Peyer's patch (tissue), 4 donors: ENCODE results near the gene SLC25A40. TPM values are rescaled to one million over a fixed set of nuclear protein-coding genes. Genes with fewer than 3 reads are reported as not detected.
A peak's percentile ranks its signal among the peaks of the same experiment; 100 is the strongest.
"Not testable (repeated sequence)": the region's sequence is repeated elsewhere in the genome, so short reads cannot be mapped to it uniquely, and the experiment has no call there.

Source experiments
- DNase-seq, 3 donors: peaks; one replicate each; pipeline ENCODE4 v3.0.0-alpha.2; 2017 to 2019
- H3K27ac ChIP-seq, 4 donors: fragments of 200-600 bp; sonication (generic); one replicate each; pipeline ENCODE4 v1.5.1; 2016 to 2019
- H3K27me3 ChIP-seq, 2 donors: fragments of 200-600 bp; sonication (generic); one replicate each; pipeline ENCODE4 v1.5.1; 2019
- H3K36me3 ChIP-seq, 3 donors: fragments of 200-600 bp; sonication (generic); one replicate each; pipeline ENCODE4 v1.5.1; 2016 to 2019
- H3K4me1 ChIP-seq, 4 donors: fragments of 200-600 bp; sonication (generic); one replicate each; pipeline ENCODE4 v1.5.1; 2016 to 2019
- H3K4me3 ChIP-seq, 4 donors: fragments of 200-600 bp; sonication (generic); 1 replicate in 3 of 4; 2 replicates in 1 of 4; pipeline ENCODE4 v1.5.1; 2016 to 2019; ENCODE audit warnings: mild to moderate bottlenecking in 1 of 4
- H3K9me3 ChIP-seq, 4 donors: fragments of 200-600 bp; sonication (generic); one replicate each; pipeline ENCODE4 v1.5.1; 2016 to 2019; ENCODE audit warnings: mild to moderate bottlenecking in 1 of 4
- POLR2A ChIP-seq, 2 donors: fragments of 450-650 bp; IDR thresholded peaks; one replicate each; pipeline ENCODE4 v1.5.1; 2017; ENCODE audit warnings: antibody characterized with exemption in 2 of 2, mild to moderate bottlenecking in 2 of 2, moderate library complexity in 2 of 2
- total RNA-seq, 4 donors: library from RNA; depleted of rRNA; stranded (reverse); fragments of >200 nt; gene quantifications; one replicate each; pipeline ENCODE4 v1.1.0, GENCODE V29; 2016
- TF ChIP-seq, protein P1 (sequence below), 6 experiments: fragments of 450-650 bp in 4 of 6; fragments of 200-600 bp in 2 of 6; sonication (generic) in 1 of 6; IDR thresholded peaks; one replicate each; pipeline ENCODE4 v1.5.1; 2017 to 2019; ENCODE audit warnings: antibody characterized with exemption in 6 of 6, mild to moderate bottlenecking in 3 of 6, moderate library complexity in 1 of 6

The SLC25A40 gene, protein sequence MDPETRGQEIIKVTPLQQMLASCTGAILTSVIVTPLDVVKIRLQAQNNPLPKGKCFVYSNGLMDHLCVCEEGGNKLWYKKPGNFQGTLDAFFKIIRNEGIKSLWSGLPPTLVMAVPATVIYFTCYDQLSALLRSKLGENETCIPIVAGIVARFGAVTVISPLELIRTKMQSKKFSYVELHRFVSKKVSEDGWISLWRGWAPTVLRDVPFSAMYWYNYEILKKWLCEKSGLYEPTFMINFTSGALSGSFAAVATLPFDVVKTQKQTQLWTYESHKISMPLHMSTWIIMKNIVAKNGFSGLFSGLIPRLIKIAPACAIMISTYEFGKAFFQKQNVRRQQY
- 10 to 100 TPM; 17.8 to 23.9 (median 20.7) TPM for total RNA-seq

DNA sequence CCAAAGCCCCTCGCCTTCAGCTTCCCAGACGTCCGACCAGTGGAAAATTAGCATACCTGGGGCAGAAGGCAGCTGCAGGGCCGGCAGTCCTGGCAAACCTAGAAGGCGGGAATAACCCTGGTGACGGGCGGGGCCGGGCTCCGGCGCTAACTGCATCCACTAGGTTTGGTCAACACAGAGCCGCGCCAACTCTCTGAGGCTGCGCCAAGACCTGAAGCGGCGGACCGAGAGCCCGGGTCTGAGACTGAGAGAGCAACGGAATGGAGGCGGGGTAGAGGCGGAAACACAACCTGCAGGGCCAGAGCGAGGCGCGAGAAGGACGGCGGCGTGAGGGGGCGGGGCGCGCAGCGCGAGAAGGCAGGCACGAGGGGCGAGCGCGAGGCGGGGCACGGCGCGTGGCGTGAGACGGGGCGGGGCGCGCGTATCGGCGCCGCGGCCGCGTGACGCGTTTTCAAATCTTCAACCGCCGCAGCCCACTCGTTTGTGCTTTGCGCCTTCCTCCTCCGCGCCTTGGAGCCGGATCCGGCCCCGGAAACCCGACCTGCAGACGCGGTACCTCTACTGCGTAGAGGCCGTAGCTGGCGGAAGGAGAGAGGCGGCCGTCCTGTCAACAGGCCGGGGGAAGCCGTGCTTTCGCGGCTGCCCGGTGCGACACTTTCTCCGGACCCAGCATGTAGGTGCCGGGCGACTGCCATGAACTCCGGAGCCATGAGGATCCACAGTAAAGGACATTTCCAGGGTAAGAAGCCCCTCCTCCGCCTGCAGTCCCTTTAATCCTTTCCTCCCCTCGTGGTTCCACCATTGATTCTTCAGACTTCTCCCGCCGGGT is at the start of gene SLC25A40, which contains the start of gene DBF4:
SLC25A40 (minus strand) TSS at position 321 of the 829 bp plus-strand sequence. CDS start 17,633 bp downstream, outside the sequence.
DBF4 (plus strand) TSS at position 454 of the 829 bp plus-strand sequence; CDS start at position 694, 240 bp downstream.
- H3K4me1 ChIP-seq = peaks cover 0 to 10% (median 0%) of the 10 kb centered on the region in 4 donors
- H3K36me3 ChIP-seq = no peaks in the 10 kb centered on the region
- no peaks in the 10 kb centered on the region for H3K9me3 ChIP-seq
- H3K4me3 ChIP-seq = peak within 1 kb of the TSS; percentile 73 to 97 (median 86)
- peak; percentile 93 to 99 (median 98) for DNase-seq
- H3K27ac ChIP-seq = peak within 1 kb of the TSS; percentile 94 to 97 (median 96)
- no peaks in the 10 kb centered on the region for H3K27me3 ChIP-seq
- TF ChIP-seq POLR2A (IDR thresholded peaks at IDR 0.05) = peak in 1 of 2 donors; percentile 71
- TF ChIP-seq, protein P1, sequence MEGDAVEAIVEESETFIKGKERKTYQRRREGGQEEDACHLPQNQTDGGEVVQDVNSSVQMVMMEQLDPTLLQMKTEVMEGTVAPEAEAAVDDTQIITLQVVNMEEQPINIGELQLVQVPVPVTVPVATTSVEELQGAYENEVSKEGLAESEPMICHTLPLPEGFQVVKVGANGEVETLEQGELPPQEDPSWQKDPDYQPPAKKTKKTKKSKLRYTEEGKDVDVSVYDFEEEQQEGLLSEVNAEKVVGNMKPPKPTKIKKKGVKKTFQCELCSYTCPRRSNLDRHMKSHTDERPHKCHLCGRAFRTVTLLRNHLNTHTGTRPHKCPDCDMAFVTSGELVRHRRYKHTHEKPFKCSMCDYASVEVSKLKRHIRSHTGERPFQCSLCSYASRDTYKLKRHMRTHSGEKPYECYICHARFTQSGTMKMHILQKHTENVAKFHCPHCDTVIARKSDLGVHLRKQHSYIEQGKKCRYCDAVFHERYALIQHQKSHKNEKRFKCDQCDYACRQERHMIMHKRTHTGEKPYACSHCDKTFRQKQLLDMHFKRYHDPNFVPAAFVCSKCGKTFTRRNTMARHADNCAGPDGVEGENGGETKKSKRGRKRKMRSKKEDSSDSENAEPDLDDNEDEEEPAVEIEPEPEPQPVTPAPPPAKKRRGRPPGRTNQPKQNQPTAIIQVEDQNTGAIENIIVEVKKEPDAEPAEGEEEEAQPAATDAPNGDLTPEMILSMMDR (IDR thresholded peaks at IDR 0.05) = peak in 1 of 6 experiments; percentile 13

- not testable (repeated sequence) for DNase-seq, H3K9me3 ChIP-seq, H3K36me3 ChIP-seq, H3K27ac ChIP-seq, H3K4me3 ChIP-seq, H3K4me1 ChIP-seq, H3K27me3 ChIP-seq
Observed at GRCh38 chr7:87922759-87923395, 46.7 kb upstream of the SLC25A40 start.

- no peak overlapping the region for H3K4me3 ChIP-seq
- no peak for DNase-seq
- no peaks in the 10 kb centered on the region for H3K4me1 ChIP-seq
- TF ChIP-seq, protein P1 (IDR thresholded peaks at IDR 0.05) = no peak
- no peak for TF ChIP-seq POLR2A (IDR thresholded peaks at IDR 0.05)
- no peaks in the 10 kb centered on the region for H3K36me3 ChIP-seq
- H3K9me3 ChIP-seq = no peaks in the 10 kb centered on the region
- H3K27me3 ChIP-seq = no peaks in the 10 kb centered on the region
- no peak overlapping the region for H3K27ac ChIP-seq
Observed at GRCh38 chr7:87920578-87920977, 44.4 kb upstream of the SLC25A40 start.

GRCh38 chr7:87919875-87920274 is 43.7 kb upstream of the SLC25A40 start:
- Histone ChIP-seq H3K36me3 (no peaks in the 10 kb centered on the region), H3K27ac (no peak overlapping the region), H3K4me1 (no peaks in the 10 kb centered on the region), H3K9me3 (no peaks in the 10 kb centered on the region), H3K27me3 (no peaks in the 10 kb centered on the region), H3K4me3 (no peak overlapping the region)
- no peak for DNase-seq
- no peak for TF ChIP-seq POLR2A (IDR thresholded peaks at IDR 0.05)
- TF ChIP-seq, protein P1 (IDR thresholded peaks at IDR 0.05) = no peak

- Histone ChIP-seq H3K4me1 (no peaks in the 10 kb centered on the region), H3K27me3 (no peaks in the 10 kb centered on the region), H3K27ac (no peak overlapping the region), H3K4me3 (no peak overlapping the region), H3K9me3 (no peaks in the 10 kb centered on the region), H3K36me3 (no peaks in the 10 kb centered on the region)
- TF ChIP-seq, protein P1 (IDR thresholded peaks at IDR 0.05) = no peak
- TF ChIP-seq POLR2A (IDR thresholded peaks at IDR 0.05) = no peak
- DNase-seq = no peak
Observed at GRCh38 chr7:87918740-87919139, 42.6 kb upstream of the SLC25A40 start.
